Measurements from ENCODE around the gene TRIM34.
A peak's percentile ranks its signal among the peaks of the same experiment; 100 is the strongest.
"Not testable (repeated sequence)": the region's sequence is repeated elsewhere in the genome, so short reads cannot be mapped to it uniquely, and the experiment has no call there.

Gene TRIM34

DNA sequence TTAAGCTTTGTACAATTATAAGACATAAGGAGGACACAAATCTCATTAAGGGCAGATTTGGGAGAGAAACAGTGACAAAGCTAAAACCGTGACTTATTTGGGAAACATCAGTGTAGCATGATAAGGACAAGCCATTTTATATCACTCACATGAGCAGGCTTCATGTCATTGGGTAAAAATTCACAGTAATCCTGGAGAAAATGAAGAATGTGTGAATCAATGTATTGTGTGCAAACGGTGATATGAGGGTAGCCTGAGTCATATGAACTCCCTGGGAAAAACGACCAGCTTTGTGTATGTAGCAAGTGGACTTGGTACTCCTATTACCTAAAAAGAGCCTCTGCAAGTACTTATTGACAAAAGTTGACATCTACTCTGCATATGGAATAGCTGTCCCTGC, 6.0 kb upstream of the TRIM34 start:
- no peak overlapping the region for H3K4me3 ChIP-seq (ENCODE audit: low read length)
- no peak for DNase-seq (ENCODE audit: low read depth, low spot score)

DNA sequence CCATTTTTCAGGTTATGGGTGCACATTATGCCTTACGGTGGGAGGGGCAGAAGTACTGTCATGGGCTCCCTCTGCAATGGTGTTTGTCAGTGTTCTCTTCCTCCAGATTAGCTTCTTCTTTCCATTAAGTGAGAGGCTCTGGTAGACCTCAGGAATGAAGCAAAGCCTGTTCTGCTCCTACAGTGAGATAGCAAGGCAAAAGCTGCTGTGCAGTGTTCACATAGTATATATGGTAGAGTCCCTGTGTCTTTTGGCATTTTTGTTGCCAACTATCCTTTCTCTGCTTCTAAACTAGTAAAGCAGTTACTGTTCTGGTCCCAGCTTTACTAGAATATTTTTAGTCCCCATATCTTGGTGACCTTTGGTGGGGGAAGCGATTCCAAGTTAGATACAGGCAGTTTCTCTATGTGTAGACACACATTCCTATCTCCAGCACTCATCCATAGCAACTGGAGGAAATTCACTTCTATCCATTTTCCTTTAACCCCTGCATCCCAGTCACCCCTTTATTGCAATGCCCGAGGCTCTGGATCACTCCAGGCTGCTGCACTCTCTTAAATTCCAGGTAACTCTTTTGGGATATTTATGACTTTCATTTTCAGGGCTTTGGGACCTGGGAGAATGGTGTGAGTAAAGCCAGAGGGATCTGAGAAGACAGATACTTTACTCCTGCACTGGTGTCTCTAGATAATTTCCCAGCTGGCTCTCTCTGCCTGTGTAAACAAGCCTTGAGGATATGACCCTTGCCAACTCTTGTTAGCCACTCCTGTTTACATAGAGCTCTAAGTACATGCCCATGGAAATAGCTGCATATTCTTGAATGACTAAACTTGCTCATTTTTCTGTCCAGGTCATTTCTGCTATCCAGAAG, 3.9 kb upstream of the TRIM34 start:
- DNase-seq (ENCODE audit: low read depth, low spot score), result no peak
- no peak overlapping the region for H3K4me3 ChIP-seq (ENCODE audit: low read length)

DNA sequence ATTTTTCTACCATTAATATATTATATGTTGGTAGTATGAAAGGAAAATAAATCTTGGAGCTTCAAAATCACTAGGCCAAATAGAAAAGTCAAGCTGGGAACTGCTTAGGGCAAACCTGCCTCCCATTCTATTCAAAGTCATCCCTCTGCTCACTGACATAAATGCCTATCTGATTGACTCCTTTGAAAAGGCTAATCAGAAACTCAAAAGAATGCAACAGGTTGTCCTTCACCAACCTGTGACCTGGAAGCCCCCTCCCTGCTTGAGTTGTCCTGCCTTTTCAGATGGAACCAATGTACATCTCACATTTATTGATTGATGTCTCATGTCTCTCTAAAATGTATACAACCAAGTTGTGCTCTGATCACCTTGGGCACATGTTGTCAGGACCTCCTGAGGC, 3.2 kb upstream of the TRIM34 start:
- no peak overlapping the region for H3K4me3 ChIP-seq (ENCODE audit: low read length)
- no peak for DNase-seq (ENCODE audit: low read depth, low spot score)

DNA sequence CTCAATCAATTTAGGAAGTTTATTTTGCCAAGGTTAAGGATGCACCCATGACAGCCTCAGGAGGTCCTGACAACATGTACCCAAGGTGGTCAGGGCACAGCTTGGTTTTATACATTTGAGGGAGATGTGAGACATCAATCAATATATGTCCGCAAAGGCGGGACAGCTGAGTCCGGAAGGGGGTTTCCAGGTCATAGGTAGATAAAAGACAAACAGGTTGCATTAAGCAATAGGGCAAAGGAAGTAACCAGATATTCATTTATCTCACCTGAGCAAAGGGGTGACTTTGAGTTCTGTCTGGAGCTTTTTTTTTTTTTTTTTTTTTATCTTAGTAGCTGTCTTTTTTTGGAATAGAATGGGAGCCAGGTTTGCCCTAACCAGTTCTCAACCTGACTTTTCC, 2.0 kb upstream of the TRIM34 start:
- H3K4me3 ChIP-seq (ENCODE audit: low read length), result no peak overlapping the region
- DNase-seq (ENCODE audit: low read depth, low spot score), result no peak

DNA sequence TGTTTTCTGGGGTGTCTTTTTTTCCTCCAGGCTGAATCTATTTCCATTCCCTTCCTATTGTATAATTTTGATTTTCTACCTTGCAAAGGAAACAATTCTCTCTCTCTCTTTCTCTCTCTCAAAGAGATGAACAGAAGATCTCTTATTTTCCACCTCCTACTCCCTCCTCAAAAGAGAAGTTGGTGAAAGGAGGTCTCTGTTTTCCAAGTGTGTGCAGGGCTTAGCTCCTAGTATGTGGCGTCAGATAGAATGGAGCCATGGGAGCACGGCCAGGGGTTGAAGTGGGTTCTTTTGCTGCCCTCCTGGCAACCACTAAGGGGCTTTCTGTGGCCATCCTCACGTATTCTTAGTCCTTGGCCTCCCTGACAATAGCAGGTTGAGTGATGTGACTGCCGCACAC, 480 bp downstream of the TRIM34 start:
- DNase-seq (ENCODE audit: low read depth, low spot score), result no peak
- peak overlapping the region; percentile 82 for H3K4me3 ChIP-seq (ENCODE audit: low read length)

DNA sequence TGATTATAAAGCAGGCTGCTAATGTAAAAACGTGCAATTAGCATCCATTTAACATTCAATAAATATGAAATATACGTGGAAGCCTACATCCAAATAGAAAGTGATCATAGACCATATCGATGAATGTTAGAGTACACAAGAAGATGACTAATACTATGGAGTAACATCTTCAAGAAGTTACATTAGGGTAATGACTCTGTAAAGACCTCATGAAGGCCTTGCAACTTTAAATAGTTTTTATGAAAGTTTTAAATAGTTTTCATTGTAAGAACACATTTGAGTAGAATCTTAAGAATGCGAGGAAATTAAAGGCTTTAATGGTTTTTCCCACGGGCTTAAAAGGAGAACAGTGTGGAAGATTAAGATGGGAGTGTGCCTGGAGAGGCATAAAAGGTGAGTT, 1.4 kb downstream of the TRIM34 start:
- DNase-seq (ENCODE audit: low read depth, low spot score), result no peak
- H3K4me3 ChIP-seq (ENCODE audit: low read length), result no peak overlapping the region

DNA sequence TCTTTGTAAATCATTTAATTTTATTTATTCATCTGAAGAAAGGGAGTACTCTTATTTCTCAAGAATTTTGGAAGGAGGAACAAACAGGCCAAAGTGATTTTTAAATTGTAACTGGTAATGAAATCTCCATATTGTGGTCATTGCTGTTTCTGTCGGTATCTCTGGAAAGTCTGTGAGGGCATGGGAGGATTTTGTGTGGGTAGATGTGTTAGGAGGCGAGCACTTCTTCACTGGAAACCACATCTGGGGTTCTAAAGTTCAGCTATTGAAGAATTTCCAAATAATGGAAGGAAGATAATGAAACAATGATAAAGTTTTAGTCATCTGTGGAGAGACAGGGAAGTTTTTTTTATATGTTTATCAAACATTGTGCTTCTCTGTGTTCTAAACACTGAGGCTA, 6.6 kb downstream of the TRIM34 start:
- DNase-seq (ENCODE audit: low read depth, low spot score), result no peak
- no peak overlapping the region for H3K4me3 ChIP-seq (ENCODE audit: low read length)

DNA sequence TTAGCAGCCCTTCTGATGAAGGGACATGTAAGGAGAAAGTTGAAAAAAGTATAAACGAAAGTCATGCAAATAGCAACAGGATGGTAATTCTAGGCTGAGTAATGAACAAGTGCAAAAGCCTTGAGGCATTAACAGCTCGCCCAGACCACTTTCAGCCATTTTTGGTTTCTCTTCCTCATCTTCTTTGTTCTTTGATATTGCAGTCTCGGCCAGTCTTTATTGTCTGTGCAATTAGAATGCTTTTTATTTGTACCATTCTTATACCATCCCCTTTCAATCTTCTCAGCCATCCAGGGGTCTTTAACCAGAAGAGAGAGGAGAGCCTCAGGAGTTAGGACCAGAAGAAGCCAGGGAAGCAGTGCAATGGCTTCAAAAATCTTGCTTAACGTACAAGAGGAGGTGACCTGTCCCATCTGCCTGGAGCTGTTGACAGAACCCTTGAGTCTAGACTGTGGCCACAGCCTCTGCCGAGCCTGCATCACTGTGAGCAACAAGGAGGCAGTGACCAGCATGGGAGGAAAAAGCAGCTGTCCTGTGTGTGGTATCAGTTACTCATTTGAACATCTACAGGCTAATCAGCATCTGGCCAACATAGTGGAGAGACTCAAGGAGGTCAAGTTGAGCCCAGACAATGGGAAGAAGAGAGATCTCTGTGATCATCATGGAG, 7.3 kb downstream of the TRIM34 start:
- H3K4me3 ChIP-seq (ENCODE audit: low read length), result no peak overlapping the region
- DNase-seq (ENCODE audit: low read depth, low spot score), result no peak

DNA sequence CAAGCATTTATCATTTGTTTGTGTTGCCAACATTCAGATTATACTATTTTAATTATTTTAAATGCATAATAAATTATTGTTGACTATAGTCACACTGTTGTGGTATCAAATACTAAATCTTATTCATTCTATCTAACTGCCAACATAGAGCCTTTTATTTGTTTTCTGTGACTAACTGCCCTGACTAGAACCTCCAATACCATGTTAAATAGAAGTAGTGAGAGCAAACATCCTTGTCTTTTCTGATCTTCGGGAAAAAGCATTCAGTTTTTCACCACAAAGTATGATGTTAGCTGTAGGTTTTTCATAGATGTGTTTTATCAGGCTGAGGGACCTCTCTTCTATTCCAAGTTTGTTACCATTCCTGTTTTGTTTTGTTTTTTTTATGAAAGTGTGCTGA, 15.2 kb downstream of the TRIM34 start:
- H3K4me3 ChIP-seq (ENCODE audit: low read length), result no peak overlapping the region
- DNase-seq (ENCODE audit: low read depth, low spot score), result no peak

DNA sequence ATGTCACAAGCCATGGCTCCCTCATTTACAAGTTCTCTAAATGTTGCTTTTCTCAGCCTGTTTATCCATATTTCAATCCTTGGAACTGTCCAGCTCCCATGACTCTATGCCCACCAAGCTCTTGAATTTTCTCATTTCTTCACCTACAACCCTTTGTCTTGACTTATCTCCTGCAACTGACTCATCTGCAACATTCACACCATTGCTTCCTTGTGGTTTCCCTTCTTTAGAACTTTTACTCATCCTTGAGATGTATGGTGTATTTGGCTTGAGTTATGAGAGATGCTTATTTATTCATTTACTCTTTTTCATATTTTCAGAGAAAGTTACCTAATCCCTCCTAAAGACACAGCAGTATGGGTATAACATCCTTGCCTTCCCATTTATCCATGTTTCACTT, 18.8 kb downstream of the TRIM34 start:
- no peak for DNase-seq (ENCODE audit: low read depth, low spot score)

DNA sequence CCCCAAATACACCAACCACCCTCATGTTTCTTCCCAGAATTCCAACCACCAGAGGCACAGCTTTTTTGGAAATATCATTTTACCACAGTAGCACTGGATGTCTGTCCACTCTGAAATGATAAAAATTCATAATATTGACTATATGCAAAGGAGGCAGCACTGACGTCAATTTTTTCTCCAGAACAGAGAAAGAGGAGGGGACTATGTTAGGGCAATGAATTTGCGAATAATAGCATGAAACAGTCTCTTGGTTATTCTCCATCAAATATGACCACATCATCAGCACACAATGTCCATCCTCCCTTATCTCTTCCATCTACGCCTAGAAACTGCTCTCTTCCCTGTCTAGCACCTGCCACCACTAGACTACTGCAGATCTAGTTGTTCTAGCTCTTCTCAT, 21.3 kb downstream of the TRIM34 start:
- no peak for DNase-seq (ENCODE audit: low read depth, low spot score)
- no peak overlapping the region for H3K4me3 ChIP-seq (ENCODE audit: low read length)

More for the DNA sequence above, 18.8 kb downstream of the TRIM34 start:
- H3K4me3 ChIP-seq (ENCODE audit: low read length), result no peak overlapping the region

DNA sequence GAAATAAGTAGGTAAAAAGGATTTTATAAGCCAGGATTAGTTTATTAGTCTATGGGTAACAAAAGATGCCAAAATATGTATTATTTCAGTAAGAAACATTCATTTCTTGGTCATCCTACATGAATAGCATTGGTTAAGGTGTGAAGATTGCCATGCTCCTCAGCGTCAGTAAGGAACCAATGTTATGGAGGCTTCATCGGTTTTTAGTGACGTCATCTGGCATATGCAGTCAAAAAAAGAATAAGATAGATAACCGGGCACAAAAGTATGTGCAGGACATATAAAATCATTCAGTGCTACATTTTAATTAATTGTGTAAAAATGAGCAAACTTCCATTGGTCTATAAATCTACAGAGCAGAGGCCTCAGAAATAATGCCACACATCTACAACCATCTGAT, 30.7 kb downstream of the TRIM34 start:
- no peak for DNase-seq (ENCODE audit: low read depth, low spot score)
- H3K4me3 ChIP-seq (ENCODE audit: low read length), result no peak overlapping the region

DNA sequence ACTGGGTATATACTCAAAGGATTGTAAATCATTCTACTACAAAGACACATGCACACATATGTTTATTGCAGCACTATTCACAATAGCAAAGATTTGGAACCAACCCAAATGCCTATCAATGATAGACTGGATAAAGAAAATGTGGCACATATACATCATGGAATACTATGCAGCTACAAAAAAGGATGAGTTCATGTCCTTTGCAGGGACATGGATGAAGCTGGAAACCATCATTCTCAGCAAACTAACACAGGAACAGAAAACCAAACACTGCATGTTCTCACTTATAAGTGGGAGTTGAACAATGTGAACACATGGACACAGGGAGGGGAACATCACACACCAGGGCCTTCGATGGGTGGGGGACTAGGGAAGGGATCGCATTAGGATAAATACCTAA, 32.2 kb downstream of the TRIM34 start:
- not testable (repeated sequence) for DNase-seq (ENCODE audit: low read depth, low spot score); H3K4me3 ChIP-seq (ENCODE audit: low read length)

DNA sequence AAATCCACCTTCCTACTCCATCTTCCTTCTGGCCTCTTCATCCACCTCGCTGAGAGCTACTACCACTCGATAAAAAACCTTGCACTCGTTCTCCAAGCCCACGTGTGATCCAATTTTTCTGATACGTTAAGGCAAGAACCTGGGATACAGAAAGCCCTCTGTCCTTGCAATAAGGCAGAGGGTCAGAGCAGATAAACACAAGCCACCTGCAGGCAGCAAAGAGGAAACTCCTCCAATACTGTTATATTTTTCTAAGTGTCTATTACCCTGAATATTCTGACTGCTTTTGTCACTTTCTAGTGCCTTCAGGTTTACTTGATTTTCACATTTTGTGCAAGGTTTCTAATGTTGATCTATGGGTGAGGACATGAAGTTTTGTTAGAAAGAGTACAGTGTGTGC, 33.5 kb downstream of the TRIM34 start:
- no peak for DNase-seq (ENCODE audit: low read depth, low spot score)
- H3K4me3 ChIP-seq (ENCODE audit: low read length), result no peak overlapping the region

DNA sequence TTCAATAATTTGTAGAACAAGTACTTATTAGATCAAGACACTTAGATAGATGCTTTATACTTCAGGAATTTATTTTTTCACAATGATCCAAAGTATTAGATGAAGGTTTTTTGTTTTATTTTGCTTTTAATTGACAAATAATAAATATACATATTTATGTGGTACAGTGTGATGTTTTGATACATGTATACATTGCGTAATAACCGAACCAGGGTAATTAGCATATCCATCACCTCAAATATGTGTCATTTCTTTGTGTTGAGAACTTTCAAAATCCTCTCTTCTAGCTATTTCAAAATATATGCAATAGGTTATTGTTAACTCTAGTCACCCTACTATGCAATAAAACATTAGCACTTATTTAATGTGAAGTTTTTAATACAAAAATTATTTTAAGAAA, 38.7 kb downstream of the TRIM34 start:
- DNase-seq (ENCODE audit: low read depth, low spot score), result no peak
- no peak overlapping the region for H3K4me3 ChIP-seq (ENCODE audit: low read length)

DNA sequence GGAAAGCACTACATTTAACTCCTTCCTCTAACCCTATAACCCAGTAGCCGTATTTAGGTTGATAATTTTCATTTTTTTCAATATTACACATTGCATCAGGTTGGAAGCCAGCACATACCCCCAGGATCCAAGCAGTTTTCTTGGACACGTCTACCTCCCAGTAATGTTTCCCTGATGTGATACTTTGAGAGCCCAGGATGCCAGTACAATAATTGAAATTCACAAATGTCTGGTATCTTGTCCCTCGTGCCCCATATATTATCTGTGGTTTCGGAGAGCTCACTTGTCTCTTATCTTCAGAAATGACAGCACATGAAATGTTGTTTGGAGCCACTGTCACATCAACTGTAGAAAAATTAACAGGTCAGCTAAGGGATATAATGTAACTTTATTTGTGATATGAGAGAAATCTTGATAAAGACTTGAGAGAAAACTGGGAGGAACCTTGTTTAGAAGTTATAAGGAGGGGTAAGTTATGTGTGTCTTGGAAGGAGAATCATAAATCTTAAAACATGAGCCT, 40.3 kb downstream of the TRIM34 start:
- DNase-seq (ENCODE audit: low read depth, low spot score), result no peak

DNA sequence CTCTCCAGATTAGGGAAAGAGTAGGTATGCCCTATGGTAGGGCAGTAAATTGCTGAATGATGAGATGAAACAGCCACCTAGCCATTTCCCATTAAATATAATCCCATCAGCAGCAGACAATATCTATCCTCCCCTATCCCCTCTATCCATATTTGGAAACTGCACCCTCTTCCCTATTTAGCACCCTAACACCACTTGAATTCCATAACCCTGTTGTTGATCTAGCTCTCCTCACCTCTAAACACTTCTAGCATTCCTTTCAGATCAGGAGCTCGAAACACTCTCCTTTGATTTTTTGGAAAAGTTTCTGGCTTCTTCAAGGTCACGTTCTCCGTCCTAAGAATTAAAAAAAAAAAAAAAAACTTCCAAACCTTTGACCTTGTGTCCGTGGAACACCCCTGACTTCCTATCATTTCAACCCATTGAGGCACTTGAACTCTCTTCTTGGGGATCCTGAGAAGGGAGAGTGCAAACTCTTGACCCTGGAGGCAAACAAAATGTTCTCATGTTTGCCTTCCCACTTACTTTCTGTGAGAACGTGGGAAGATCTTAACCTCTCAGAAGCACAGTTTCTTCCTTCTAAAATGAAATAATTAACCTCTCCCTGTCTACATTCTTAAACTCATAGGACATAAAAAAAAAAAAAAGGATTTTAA, 41.1 kb downstream of the TRIM34 start:
- no peak for DNase-seq (ENCODE audit: low read depth, low spot score)
- H3K4me3 ChIP-seq (ENCODE audit: low read length), result no peak overlapping the region

More for the DNA sequence above, 40.3 kb downstream of the TRIM34 start:
- H3K4me3 ChIP-seq (ENCODE audit: low read length), result no peak overlapping the region

DNA sequence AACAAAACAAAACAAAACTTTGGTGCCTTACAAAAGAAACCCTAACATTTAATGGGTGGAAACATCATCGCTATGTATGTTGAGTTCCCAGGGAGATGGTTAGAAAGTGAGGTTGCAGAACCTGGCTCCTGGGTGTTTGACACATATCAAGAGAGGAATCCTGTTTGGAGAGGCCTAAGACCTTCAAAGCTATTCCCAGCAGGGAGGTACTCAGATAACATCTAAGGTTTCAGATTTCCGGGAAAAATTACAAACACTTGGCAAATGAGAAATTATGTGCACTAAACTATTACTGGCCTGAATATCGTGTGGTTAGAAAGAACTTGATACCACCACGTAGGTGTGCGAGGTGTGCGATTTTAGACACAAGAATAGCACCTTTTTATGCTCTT, 41.6 kb downstream of the TRIM34 start:
- H3K4me3 ChIP-seq (ENCODE audit: low read length), result no peak overlapping the region
- DNase-seq (ENCODE audit: low read depth, low spot score), result no peak

DNA sequence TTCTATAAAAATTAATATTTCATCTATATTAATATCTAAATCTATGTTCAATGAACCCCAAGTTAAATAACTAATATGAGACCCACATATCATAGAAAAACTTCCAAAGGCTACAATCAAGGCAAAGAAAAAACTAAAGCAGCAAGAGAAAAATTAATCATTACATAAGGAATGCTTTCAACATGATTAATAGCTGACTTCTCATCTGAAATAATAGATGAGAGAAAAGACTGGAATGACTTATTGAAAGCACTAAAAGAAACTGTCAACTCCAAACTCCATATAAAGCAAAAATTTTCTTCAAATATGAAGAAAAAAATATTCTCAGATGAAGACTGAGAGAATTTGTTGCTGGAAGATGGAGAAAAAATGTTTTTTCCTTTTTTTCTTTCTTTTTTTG, 47.0 kb downstream of the TRIM34 start:
- no peak overlapping the region for H3K4me3 ChIP-seq (ENCODE audit: low read length)
- no peak for DNase-seq (ENCODE audit: low read depth, low spot score)

DNA sequence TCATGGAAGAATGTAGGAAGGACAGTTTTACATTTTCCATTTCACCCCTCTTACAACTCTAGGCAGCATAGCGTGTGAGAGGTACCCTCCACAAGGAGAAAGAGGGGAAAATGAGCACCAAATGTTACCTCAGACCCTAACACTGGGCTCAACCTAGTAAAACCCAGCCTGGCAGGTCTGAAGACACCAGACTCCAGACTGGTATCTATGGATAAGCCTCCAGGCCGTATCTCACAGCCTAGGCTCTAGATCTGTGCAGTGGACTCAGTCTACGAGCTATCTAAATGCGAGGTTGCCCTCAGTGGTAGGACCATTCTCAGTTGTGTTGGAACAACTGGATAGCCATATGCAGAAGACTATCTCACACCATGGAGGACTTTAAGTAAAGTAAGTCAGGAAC, 49.6 kb downstream of the TRIM34 start:
- no peak for DNase-seq (ENCODE audit: low read depth, low spot score)
- no peak overlapping the region for H3K4me3 ChIP-seq (ENCODE audit: low read length)

Measured in Jurkat, Clone E6-1 (cell line).